ENCODE measurements around the gene MAOA. TPM values are rescaled to one million over a fixed set of nuclear protein-coding genes. Genes with fewer than 3 reads are reported as not detected.

Gene MAOA
- total and polyA plus RNA-seq, 9 of the 15 experiments (the other 6 are each of a cell fraction or from before 2014, with no cell fraction given) = 0.68 to 2.7 (median 1.9) TPM

GRCh38 chrX:43688586-43688985 lies 32.5 kb downstream of the MAOA start:
- TF ChIP-seq THRA (IDR thresholded peaks at IDR 0.05) (no peak), PML (IDR thresholded peaks at IDR 0.05; ENCODE audit: low read length) (no peak), MTF1 (CRISPR knock-in tag; IDR thresholded peaks at IDR 0.05; ENCODE audit: borderline replicate concordance) (no peak), SMARCA4 (IDR thresholded peaks at IDR 0.05) (no peak), ZFP30 (CRISPR knock-in tag; IDR thresholded peaks at IDR 0.05; ENCODE audit: borderline replicate concordance) (no peak), ILF3 (IDR thresholded peaks at IDR 0.05; ENCODE audit: borderline replicate concordance) (no peak), ZNF274 (IDR thresholded peaks at IDR 0.05; ENCODE audit: borderline replicate concordance, low read depth, low read length) (no peak), POLR2AphosphoS2 (IDR thresholded peaks at IDR 0.05; ENCODE audit: low read length) (no peak)
- H3K27me3 ChIP-seq (ENCODE audit: control insufficient read depth in 2 of 2, insufficient read depth in 2 of 2, low read length in 2 of 2) = no peaks in the 10 kb centered on the region
- H3K9me3 ChIP-seq (replicated peaks; ENCODE audit: control insufficient read depth, insufficient read depth, low read depth, low read length) = no peaks in the 10 kb centered on the region
- 0% methylated on average over 1 of the region's 1 CpG for WGBS (ENCODE audit: insufficient coverage, low coverage, missing lambda C conversion rate)
- H3K27ac ChIP-seq (ENCODE audit: extremely low read depth, low read depth, low read length) = no peak overlapping the region
- POLR2A ChIA-PET = no interaction called here
- CTCF ChIA-PET (ENCODE audit: low intra/inter-chr PET ratio) = no interaction called here
- H2AFZ ChIP-seq (ENCODE audit: low read depth, low read length) = no peak overlapping the region
- H3K9ac ChIP-seq (ENCODE audit: insufficient read depth in 1 of 2, low read depth in 2 of 2, low read length in 2 of 2) = no peak overlapping the region
- no peak overlapping the region for H3K4me3 ChIP-seq
- no peak for FAIRE-seq
- no peaks in the 10 kb centered on the region for H3K79me2 ChIP-seq (ENCODE audit: control insufficient read depth, insufficient read depth, low read length)
- BruUV-seq (replicated peaks) = no TSS peak
- ATAC-seq = no peak
- DNase-seq (ENCODE audit: extremely low read depth in 1 of 4, low spot score in 3 of 4) = no peak
- in situ Hi-C loops (cut with MboI) = no loop called here
- H3K9me1 ChIP-seq (ENCODE audit: control insufficient read depth, insufficient read depth, low read length) = no peaks in the 10 kb centered on the region
- no peaks in the 10 kb centered on the region for H3K4me1 ChIP-seq (replicated peaks in 1 of 2; ENCODE audit: control insufficient read depth in 2 of 2, insufficient read depth in 2 of 2, low read length in 2 of 2)
- no peaks in the 10 kb centered on the region for H3K36me3 ChIP-seq (ENCODE audit: control insufficient read depth, insufficient read depth, low read length)
- intact Hi-C loops (cut with micrococcal nuclease) = no loop called here
- no peak overlapping the region for H3K4me2 ChIP-seq (ENCODE audit: insufficient read depth, low read length)
- H4K20me1 ChIP-seq (replicated peaks; ENCODE audit: control insufficient read depth, insufficient read depth, low read length) = no peaks in the 10 kb centered on the region
